Superior temporal gyrus (tissue), 1 donor: ENCODE data around the gene FERMT3.

Experiments used
- DNase-seq: peaks from one replicate; pipeline ENCODE4 v3.0.0-alpha.2; 2016; ENCODE audit errors: extremely low spot score

FERMT3 gene

DNA sequence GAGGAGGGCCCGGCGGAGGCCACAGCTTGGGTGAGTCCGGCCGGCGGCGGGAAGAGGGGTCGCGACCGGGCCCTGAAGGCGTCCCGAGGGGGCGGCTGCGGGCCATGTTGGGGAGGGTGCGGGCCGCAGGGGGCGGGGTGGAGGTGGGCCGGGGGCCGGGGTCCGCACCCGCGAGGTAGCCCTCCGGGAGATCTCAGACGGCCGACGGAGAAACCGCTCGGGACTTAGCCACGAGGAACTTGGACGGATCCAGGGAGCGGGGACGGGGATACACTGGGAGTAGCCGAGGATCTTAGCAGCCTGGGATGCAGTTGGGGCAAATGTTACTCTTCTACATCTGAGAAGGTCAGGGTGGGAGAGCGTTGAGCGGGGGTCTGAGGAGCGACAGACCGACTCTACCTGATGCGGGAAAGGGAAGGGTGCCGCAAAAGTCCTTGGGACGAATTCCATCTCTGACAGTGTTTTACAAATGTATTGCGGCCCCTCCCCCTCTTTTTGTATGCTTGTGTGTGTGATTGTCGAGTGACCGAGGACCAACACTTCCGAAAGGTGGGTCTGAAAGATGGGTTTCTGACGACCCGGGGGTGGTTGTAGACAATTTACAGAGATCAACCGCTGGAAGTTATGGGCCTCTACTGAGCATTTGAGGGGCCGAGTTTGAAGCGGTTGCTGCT lies 19.9 kb upstream of the FERMT3 start:
- DNase-seq, result peak; percentile 34

DNA sequence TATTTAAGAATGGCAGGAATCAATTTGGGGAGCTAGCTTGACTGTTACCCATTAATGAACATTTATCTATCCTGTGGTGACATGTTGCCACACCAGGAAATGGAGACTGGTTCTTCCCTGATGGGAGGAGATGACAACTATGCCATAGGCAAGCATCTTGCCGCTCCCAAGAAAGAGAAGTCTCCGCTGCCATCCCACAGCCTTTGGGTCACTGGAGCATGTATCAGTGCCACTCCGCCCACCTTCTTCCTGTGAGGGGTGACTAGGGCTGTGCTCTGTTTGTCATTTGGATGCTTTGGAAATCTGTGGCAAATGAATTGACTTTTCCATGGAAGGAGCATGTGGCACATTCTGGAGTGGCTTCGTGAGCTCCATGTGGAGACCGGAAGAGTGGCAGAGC lies 14.1 kb upstream of the FERMT3 start:
- DNase-seq, result no peak

DNA sequence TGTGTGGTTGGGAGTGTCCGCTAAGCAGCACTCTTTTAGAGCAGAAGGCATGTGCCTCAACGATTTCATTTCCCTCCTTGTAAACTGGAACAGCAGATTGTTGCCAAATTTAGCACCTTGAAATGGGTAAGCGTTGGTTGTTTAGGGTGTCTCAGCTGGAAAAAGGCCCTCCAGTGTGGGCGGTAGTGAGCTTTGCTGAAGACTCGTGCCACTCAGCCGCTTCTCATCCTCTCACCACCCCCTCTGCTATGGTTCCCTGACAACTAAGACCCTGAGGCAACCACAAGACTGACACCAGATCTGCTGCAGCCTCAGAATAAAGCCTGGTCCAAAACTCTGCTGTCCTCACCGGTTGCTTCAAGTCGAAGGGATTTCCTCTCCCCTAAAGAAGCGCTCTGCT lies 9.9 kb upstream of the FERMT3 start:
- peak; percentile 50 for DNase-seq

DNA sequence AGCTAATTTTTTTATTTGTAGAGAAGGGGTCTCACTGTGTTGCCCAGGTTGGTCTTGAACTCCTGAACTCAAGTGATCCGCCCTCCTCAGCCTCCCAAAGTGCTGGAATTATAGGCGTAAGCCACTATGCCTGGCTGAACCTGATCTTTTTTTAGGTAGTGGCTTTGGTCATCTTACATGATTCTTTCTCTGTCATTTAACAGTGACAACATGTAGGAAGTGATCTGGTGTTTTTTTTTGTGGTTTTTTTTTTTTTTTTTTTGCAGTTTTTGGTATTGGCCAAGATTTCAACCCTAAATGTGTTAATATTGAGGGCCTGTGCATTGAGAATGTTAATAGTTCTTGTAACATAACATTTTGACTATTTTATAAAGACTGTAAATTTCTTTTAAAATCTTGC lies 8.0 kb upstream of the FERMT3 start:
- no peak for DNase-seq

DNA sequence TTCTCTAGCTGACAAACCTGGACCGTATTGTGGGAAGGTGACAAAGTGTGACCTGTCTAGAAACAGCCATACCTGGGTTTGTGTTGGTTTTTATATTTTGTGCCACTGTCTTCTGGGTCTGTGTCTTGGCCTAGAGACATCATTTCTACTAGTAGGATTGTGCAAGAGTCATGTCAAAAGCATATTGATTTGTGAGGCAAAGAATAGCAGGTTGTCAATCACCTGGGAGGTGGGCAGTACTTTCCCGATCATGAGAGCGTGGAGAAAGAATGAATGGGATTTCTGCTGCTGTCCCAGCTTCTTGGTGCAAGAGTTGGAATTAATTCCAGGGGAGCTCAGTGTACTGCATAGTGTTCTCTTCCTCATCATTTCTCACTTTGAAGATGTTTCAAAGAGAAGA lies 5.0 kb upstream of the FERMT3 start:
- no peak for DNase-seq

DNA sequence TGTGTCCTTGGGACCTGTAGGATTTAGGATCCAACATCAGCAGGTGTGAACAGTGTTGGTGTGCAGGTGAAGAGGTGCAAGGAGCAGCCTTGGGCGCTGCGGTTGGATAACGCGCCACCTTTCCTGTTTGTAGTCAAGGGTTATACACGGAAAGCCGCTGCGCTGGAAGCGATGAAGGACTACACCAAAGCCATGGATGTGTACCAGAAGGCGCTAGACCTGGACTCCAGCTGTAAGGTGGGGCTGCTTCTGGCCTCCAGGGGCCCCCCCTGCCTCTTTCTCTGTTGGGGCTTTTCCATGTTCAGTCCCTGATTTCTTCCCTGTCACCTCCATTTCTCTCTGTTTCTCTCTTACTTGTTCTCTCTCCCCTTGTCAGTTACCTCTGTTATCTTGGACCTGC lies 3.5 kb upstream of the FERMT3 start:
- no peak for DNase-seq

DNA sequence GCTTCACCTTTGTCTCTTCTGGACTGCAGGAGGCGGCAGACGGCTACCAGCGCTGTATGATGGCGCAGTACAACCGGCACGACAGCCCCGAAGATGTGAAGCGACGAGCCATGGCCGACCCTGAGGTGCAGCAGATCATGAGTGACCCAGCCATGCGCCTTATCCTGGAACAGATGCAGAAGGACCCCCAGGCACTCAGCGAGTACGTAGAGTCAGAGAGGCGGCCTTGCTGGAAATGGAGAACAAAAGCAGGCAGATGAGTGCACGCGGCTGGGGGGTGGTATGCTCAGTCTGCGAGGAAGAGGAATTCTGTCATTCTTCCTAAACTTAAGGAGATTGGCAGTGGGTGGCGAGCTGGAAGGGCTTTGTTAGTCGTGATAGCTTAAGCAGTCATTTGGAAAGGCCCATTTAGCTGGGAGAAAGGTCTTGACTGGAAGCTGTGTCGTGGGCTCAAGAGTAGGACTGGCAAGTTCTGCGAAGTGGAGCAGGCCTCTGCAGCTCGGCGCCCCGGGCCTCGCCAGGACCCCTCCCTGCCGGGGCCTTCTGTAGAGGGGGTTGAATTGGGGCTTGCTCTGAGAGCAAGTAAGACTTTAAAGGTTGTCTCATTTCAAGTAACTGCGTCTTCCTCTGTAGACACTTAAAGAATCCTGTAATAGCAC lies 3.0 kb upstream of the FERMT3 start:
- DNase-seq, result no peak

DNA sequence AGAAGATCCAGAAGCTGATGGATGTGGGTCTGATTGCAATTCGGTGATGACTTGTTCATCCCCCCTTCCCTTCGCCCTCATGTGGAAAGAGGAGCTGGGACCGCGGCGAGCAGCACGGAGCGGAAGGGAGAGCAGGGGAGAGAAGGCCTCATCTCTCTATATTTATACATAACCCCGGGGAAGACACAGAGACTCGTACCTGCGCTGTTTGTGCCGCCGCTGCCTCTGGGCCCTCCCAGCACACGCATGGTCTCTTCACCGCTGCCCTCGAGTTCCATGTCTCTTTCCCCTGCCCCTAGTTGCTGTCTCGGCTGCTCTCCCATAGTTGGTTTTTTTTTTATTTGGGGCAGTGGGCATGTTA lies 2.5 kb upstream of the FERMT3 start:
- no peak for DNase-seq

DNA sequence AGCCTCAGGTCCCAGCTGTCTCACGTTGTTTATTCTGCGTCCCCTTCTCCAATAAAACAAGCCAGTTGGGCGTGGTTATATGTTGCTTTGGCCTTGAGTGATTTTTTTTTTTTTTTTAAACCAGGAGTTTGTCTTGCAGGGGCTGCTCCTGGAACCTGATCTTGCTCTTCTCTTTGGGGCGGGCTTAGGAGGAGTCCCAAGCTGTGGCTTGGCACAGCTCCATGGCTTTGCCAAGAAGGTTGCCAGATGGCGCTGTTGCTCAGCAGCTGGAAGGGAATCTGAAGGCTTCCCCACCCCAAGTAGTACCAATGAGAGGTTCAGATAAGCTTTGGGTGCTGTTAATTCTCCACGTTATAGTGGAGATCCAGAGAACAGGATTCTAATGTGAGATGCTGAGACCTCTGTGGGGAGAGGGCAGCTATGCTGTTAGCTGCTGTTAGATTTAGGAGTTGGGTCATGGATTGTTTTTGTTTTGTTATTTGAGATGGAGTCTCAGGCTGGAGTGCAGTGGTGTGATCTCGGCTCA lies 2.0 kb upstream of the FERMT3 start:
- DNase-seq, result peak; percentile 95

DNA sequence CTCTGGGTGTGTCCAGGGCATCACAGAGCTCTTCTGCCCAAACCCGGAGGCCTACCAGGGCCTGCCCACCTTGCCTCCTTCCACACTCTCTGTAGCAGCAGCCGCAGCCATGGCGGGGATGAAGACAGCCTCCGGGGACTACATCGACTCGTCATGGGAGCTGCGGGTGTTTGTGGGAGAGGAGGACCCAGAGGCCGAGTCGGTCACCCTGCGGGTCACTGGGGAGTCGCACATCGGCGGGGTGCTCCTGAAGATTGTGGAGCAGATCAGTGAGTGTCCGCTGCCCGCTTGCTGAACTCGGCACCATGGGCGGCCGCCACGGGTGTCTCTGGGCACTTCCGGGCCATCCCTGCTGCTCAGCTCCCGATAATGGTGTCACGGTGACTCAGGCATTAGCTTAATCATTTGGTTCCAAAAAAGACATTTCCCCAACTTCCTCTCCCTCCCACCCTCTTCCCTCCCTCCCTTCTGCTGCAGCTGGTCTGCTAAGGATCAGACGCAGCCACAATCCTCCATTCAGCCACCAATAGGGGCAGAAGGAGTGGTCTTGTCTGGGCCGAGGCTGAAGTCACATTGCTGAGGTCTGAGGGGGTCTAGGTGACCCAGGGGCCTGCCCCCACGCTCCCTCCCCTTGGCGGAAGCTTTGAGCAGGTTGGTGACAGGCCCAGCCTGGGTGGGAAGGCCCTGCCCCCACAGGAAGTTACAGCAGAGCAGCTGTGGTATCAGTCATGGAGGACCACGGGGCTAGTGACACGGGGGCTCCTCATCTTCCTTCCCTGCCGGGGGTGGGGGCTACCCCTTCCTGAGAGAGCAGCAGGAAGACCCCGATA lies 950 bp downstream of the FERMT3 start:
- DNase-seq, result no peak

DNA sequence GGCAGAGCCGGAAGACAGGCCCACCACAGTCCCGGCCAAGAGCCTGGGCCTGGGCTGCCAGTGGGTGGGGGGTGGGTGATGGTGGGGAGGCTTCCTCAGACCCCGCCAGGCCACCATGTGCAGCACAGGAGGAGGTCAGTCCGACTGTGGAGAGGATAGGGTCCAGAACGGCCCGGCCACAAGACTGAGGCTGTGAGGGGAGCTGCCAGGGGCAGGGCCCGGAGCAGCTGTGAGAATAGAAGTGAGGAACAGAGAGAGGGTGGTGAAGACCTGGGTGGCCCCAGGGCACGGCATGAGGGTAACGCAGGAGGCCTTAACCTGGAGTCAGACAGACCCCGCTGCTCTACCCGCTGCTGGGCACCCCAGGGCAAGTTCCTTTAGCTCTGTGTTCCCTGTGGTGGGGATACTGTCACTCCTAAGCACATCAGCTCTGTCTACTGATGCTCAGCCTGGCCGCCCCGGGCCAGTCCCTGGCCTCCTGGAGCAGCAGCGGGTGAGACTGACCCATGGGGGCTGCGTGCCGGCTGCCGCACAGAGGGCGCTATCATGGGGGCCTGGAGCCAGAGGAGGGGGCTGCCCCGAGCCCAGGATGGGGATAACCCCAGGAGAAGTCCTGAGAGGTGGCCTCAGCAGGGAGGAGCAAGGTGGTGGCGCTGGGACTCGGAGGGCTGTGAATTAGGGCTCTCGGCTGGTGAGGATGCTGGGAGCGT lies 1.7 kb downstream of the FERMT3 start:
- no peak for DNase-seq

DNA sequence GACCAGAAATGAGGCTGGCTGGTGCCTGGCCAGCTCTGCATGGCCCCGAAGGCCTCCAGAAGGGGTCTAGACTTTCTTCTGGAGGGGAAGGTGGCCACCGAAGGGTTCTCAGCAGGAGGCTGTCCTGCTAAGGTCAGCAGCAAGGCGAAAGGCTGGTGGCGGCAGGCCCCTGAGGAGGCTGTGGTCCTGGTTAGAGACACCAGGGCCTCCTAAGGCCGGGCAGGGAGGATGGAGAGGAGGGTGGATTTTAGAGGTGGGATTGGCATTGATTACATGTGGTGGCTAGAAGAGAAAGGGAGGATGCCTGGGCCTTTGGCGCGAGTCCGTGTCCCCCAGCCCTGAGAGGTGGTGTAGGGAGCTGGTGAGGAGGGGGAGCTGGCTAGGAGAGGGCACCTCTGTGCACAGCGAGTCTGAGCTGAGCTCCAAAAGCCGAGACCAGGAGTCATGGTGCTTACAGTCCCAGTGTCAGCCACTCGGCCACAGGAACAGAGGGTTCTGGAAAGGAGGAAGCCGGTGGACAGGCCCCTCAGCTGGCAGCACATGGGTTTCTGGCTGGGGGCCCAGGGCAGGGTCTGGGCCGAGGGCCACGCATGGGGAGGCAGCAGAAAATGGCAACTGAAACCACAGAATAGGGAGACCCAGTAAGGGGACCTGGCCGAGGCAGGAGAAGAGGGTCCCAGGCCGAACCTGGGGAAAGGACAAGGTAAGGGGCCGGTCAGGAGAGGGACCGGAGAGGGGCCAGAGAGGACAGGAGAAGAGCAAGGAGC lies 2.5 kb downstream of the FERMT3 start:
- no peak for DNase-seq

DNA sequence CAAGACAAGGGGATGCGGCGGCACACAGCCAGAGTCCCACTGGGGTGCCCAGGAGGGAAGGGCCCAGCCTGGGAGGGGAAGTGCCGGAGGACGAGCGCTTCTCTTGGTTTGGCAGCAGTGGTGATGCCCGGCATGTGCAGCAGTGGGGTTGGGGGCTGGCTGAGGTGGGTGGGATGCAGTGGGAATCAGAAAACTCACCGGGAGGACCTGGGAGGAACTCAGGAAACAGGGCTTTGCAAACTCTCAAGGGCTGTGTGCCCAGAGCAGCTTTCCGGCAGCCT lies 3.0 kb downstream of the FERMT3 start:
- no peak for DNase-seq

DNA sequence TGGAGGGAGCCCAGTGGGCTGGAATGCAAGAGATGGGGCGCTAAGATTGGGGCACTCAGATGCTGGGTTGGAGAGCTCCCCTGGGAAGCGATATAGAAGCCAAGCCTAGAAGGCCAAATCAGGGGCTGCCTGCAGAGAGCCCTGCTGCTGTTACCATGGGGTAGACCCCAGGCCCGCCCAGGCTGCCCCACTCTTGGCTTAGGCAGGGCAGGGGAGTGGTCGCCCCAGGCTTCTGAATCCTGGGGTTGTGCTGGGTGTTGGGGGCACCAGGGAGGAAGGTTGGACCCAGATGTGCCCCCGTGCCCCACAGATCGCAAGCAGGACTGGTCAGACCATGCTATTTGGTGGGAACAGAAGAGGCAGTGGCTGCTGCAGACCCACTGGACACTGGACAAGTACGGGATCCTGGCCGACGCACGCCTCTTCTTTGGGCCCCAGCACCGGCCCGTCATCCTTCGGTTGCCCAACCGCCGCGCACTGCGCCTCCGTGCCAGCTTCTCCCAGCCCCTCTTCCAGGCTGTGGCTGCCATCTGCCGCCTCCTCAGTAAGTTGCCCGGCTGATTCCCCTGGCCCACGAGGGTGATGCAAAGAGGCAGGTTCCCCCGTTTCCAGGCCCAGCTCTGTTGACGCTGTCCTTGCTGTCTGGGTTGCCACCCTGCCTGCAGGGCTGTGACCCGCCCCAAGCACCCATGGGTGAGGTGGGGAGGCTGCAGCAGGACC lies 3.9 kb downstream of the FERMT3 start:
- DNase-seq, result no peak

DNA sequence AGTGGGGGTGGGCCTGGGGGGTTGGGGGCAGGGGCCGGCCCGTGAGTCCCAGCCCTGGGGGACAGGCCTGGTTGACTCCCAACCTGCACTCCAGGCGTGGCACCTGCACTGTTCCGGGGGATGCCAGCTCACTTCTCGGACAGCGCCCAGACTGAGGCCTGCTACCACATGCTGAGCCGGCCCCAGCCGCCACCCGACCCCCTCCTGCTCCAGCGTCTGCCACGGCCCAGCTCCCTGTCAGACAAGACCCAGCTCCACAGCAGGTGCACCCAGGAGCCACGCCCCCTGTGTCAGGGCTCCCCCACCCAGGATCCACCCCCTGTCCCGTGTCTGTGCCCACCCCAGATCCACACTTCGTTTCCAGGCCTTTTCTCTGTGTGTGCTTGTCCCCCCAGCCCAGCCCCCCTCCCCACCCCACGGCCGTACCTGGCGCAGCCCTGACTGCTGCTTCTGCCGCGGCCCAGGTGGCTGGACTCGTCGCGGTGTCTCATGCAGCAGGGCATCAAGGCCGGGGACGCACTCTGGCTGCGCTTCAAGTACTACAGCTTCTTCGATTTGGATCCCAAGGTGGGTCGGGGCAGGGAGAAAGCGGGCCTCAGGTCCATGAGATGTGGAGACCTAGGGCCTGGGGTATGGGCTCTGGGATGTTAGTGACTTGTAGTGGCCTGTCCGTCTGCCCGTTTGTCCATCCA lies 4.8 kb downstream of the FERMT3 start:
- no peak for DNase-seq

DNA sequence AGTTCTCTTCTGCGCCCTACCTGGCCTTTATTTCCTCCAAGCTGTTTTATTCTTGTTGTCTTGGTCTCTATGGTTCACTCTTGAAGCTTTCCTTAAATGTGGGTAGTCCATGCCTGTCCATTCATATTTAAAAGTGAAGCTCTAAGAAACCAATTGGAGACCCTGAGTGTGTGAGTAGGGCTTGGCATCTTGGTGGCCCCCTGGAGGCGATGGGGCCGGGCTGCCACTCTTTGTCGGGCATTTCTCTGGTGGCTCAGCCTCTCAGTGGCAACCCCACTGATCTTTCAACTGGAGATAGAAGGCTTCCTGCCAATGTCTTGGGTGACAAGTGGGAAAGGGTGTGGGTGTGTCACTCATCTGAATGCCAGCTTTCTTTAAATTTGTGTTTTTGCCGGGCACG lies 10.4 kb downstream of the FERMT3 start:
- no peak for DNase-seq

DNA sequence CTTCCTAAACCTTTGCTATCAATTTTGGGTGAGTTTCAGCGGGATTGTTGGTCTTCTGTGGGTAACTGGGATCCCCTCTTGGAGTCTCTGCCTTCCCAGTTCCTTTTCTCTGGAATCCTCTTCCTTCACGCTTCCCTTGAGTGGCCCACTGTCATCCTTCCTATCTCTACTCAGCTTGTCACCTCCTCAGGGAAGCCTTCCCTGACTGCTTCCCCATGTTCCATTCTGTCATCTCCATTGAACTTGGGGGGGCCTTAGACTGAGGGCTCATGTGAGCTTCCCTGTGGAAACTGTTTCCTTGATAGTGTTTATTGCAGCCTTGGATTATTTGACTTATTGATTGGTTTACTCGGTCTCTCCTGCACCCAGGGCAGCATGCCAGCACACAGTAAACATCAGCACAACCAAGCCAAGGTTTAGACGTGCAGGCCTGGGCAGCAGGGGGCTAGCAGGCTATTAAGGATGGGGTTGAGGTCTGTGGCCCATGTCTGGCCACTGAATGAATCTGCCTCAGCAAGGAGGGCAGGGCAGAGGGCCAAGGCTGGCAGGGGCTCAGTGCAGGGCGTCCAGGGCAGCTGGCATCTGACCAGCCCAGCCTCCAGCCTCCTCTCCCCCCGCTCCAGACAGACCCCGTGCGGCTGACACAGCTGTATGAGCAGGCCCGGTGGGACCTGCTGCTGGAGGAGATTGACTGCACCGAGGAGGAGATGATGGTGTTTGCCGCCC lies 12.3 kb downstream of the FERMT3 start:
- DNase-seq, result no peak

DNA sequence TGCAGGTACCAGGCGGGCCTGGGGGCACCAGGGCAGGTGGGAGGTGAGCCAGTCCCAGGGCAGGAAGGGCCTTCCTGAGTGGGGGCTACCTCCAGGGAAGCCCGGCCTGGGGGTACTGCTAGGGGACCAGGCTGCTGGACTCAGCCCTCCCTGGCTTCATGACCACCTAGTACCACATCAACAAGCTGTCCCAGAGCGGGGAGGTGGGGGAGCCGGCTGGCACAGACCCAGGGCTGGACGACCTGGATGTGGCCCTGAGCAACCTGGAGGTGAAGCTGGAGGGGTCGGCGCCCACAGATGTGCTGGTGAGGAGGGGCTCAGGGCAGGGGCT lies 12.8 kb downstream of the FERMT3 start:
- DNase-seq, result no peak

DNA sequence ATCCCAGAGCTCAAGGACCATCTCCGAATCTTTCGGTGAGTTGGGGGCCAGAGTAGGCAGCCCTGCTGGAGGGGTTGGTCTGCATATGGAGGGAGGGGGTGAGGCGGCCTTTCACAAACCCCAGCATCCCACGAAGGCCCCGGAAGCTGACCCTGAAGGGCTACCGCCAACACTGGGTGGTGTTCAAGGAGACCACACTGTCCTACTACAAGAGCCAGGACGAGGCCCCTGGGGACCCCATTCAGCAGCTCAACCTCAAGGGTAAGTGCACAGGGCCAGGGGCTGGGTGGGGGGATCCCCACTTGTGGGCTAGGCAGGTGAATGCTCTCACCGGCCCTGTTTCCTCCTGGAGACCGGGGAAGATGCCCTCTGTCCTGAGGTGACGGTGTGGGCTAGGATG lies 13.2 kb downstream of the FERMT3 start:
- DNase-seq, result no peak

DNA sequence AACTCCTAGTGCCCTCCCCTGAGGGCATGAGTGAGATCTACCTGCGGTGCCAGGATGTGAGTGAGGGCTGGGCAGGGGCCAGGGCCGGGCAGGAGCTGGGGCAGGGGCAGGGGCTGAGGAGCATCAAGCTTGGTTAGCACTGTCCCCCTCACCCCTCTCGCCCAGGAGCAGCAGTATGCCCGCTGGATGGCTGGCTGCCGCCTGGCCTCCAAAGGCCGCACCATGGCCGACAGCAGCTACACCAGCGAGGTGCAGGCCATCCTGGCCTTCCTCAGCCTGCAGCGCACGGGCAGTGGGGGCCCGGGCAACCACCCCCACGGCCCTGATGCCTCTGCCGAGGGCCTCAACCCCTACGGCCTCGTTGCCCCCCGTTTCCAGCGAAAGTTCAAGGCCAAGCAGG lies 13.8 kb downstream of the FERMT3 start:
- no peak for DNase-seq
